Left renal cortex interstitium (tissue), 4 donors: ENCODE results near the gene SPDYC. TPM values are rescaled to one million over a fixed set of nuclear protein-coding genes. Genes with fewer than 3 reads are reported as not detected.
A peak's percentile ranks its signal among the peaks of the same experiment; 100 is the strongest.

ENCODE experiments used
- DNase-seq, 4 donors: peaks; one replicate each; pipeline ENCODE4 v3.0.0-alpha.2; 2013; ENCODE audit warnings: low read depth in 4 of 4, low spot score in 2 of 4, missing footprints in 1 of 4
- polyA plus RNA-seq, 4 donors: library from polyadenylated mRNA; unstranded; fragments of 120-200 nt; gene quantifications; one replicate each; pipeline ENCODE4 v1.2.1, GENCODE V29; 2013; ENCODE audit not compliant: insufficient read length in 4 of 4

Gene SPDYC
- polyA plus RNA-seq = under 1 TPM in 1 of 4 donors, not detected in 3; 0.16 TPM

GRCh38 chr11:65170058-65170534, at the start of gene SPDYC:
Gene SPDYC, plus strand, starts transcription at chr11:65170233. Its CDS starts 1,125 bp downstream, at chr11:65171358.
- DNase-seq = no peak

GRCh38 chr11:65120831-65121230, 49.2 kb upstream of the SPDYC start:
- no peak for DNase-seq

- DNase-seq = no peak
Observed at GRCh38 chr11:65121447-65121864, 48.6 kb upstream of the SPDYC start.

- peak in 3 of 4 donors; percentile 92 to 96 (median 93) for DNase-seq
Observed at GRCh38 chr11:65121865-65122696, 48.0 kb upstream of the SPDYC start, which contains the start of the genes FAU and MRPL49. Gene FAU, minus strand, starts transcription at chr11:65122134. Its CDS starts 321 bp downstream, at chr11:65121813. Gene MRPL49, plus strand, starts transcription at chr11:65122321. Its CDS starts 26 bp downstream, at chr11:65122347.

- DNase-seq = no peak
Observed at GRCh38 chr11:65124480-65125196, 45.4 kb upstream of the SPDYC start.

- DNase-seq = no peak
Observed at GRCh38 chr11:65125197-65126056, 44.6 kb upstream of the SPDYC start.

GRCh38 chr11:65126624-65127274, 43.3 kb upstream of the SPDYC start:
- no peak for DNase-seq

- no peak for DNase-seq
Observed at GRCh38 chr11:65127473-65128181, 42.4 kb upstream of the SPDYC start.

GRCh38 chr11:65128182-65129145, 41.6 kb upstream of the SPDYC start:
- DNase-seq = no peak

- DNase-seq = no peak
Observed at GRCh38 chr11:65129649-65130441, 40.2 kb upstream of the SPDYC start.

- no peak for DNase-seq
Observed at GRCh38 chr11:65130631-65131416, 39.2 kb upstream of the SPDYC start.

- no peak for DNase-seq
Observed at GRCh38 chr11:65131417-65131776, 38.6 kb upstream of the SPDYC start.

- DNase-seq = no peak
Observed at GRCh38 chr11:65131895-65132237, 38.2 kb upstream of the SPDYC start.

GRCh38 chr11:65132238-65132987, 37.6 kb upstream of the SPDYC start:
- DNase-seq = no peak

- no peak for DNase-seq
Observed at GRCh38 chr11:65132988-65133700, 36.9 kb upstream of the SPDYC start.
